HCT116 (cell line): Measurements from ENCODE around the gene MAPK6.

Source experiments
- EZH2 ChIP-seq: fragments of 200-600 bp; sonication (generic); IDR thresholded peaks from 2 replicates; pipeline ENCODE4 v1.6.1; 2017; ENCODE audit warnings: antibody characterized with exemption, mixed run types
- EZH2phosphoT487 ChIP-seq: fragments of 200-600 bp; IDR thresholded peaks from 2 replicates; pipeline ENCODE4 v1.6.1; 2018; ENCODE audit warnings: antibody characterized with exemption, borderline replicate concordance
- POLR2A ChIP-seq: IDR thresholded peaks from 2 replicates; pipeline ENCODE4 v1.7.0; 2011; ENCODE audit warnings: borderline replicate concordance; ENCODE audit not compliant: insufficient read depth, insufficient read length; ENCODE audit errors: extremely low read depth
- POLR2AphosphoS5 ChIP-seq: IDR thresholded peaks from 2 replicates; pipeline ENCODE4 v1.6.1; 2011; ENCODE audit warnings: mild to moderate bottlenecking, low read depth, low read length, moderate library complexity
- RAD21 ChIP-seq: IDR thresholded peaks from 2 replicates; pipeline ENCODE4 v1.6.1; 2012; ENCODE audit warnings: low read depth, mild to moderate bottlenecking
- SIN3A ChIP-seq: IDR thresholded peaks from 2 replicates; pipeline ENCODE4 v1.6.1; 2012; ENCODE audit warnings: low read depth
- SRF ChIP-seq: IDR thresholded peaks from 2 replicates; pipeline ENCODE4 v1.6.1; 2012; ENCODE audit warnings: low read depth
- TCF7L2 ChIP-seq: IDR thresholded peaks from 2 replicates; pipeline ENCODE4 v1.7.0; 2011; ENCODE audit warnings: borderline replicate concordance, inconsistent platforms; ENCODE audit not compliant: insufficient read depth, insufficient read length; ENCODE audit errors: extremely low read depth
- YY1 ChIP-seq: IDR thresholded peaks from 2 replicates; pipeline ENCODE4 v1.6.1; 2011; ENCODE audit warnings: low read length, low read depth, moderate library complexity, mild to moderate bottlenecking; ENCODE audit not compliant: insufficient replicate concordance; ENCODE audit errors: extremely low read depth
- TF ChIP-seq, protein P1 (sequence below), 3 experiments: fragments of 200-600 bp in 1 of 3; sonication (generic) in 1 of 3; IDR thresholded peaks in 2 of 3; conservative IDR thresholded peaks in 1 of 3; 2 replicates each; pipeline ENCODE4 v1.5.1; 2012 to 2017; ENCODE audit warnings: low read depth in 2 of 3, low read length in 2 of 3, antibody characterized with exemption in 1 of 3, borderline replicate concordance in 1 of 3, control low read depth in 1 of 3, mild to moderate bottlenecking in 1 of 3, mixed read lengths in 1 of 3, mixed run types in 1 of 3, moderate library complexity in 1 of 3; ENCODE audit not compliant: insufficient read depth in 1 of 3
- TF ChIP-seq, protein P2 (sequence below): IDR thresholded peaks from 2 replicates; pipeline ENCODE4 v1.6.1; 2011; ENCODE audit warnings: mild to moderate bottlenecking, low read length, moderate library complexity; ENCODE audit not compliant: insufficient replicate concordance; ENCODE audit errors: extremely low read depth
- TF ChIP-seq, protein P3 (sequence below): IDR thresholded peaks from 2 replicates; pipeline ENCODE4 v1.6.1; 2012; ENCODE audit warnings: low read depth

DNA sequence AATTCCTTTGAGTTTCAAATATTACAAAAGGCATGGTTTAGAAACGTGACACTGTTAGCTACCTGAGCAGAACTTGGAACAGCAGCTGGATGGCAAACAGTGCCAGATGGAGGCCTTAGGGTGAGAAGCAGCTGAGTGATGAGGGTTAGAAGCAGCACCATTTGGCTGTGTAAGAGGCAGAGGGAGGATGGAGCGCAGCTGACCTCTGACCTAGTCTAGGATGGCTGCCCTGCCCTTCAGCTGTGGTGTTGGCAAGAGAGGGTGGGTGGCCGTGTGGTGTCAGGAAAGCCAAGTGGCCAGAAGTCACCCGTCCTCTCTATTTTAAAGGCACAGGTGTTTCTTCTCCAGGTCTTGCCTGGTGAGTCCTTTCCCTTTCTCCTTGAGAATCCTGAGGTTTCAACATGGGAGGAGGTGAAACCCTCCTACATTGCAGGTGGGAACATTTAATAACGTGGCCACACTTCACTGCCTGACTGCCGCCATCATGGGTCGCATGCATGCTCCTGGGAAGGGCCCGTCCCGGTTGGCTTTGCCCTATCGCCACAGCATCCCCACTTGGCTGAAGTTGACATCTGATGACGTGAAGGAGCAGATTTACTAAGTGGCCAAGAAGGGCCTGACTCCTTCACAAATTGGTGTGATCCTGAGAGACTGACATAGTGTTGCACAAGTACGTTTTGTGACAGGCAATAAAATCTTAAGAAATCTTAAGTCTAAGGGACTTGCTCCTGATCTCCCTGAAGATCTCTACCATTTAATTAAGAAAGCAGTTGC lies 76.0 kb downstream of the MAPK6 start:
- TF ChIP-seq EZH2: no peak
- TF ChIP-seq RAD21: no peak
- TF ChIP-seq YY1: no peak
- TF ChIP-seq POLR2A: no peak
- no peak for TF ChIP-seq SRF
- TF ChIP-seq, protein P1, sequence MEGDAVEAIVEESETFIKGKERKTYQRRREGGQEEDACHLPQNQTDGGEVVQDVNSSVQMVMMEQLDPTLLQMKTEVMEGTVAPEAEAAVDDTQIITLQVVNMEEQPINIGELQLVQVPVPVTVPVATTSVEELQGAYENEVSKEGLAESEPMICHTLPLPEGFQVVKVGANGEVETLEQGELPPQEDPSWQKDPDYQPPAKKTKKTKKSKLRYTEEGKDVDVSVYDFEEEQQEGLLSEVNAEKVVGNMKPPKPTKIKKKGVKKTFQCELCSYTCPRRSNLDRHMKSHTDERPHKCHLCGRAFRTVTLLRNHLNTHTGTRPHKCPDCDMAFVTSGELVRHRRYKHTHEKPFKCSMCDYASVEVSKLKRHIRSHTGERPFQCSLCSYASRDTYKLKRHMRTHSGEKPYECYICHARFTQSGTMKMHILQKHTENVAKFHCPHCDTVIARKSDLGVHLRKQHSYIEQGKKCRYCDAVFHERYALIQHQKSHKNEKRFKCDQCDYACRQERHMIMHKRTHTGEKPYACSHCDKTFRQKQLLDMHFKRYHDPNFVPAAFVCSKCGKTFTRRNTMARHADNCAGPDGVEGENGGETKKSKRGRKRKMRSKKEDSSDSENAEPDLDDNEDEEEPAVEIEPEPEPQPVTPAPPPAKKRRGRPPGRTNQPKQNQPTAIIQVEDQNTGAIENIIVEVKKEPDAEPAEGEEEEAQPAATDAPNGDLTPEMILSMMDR (IDR thresholded peaks at IDR 0.05 in 2 of 3, conservative IDR thresholded peaks at IDR 0.05 in 1 of 3; ENCODE audit: borderline replicate concordance in 1 of 3, insufficient read depth in 1 of 3, low read depth in 2 of 3, low read length in 2 of 3): no peak
- TF ChIP-seq, protein P2, sequence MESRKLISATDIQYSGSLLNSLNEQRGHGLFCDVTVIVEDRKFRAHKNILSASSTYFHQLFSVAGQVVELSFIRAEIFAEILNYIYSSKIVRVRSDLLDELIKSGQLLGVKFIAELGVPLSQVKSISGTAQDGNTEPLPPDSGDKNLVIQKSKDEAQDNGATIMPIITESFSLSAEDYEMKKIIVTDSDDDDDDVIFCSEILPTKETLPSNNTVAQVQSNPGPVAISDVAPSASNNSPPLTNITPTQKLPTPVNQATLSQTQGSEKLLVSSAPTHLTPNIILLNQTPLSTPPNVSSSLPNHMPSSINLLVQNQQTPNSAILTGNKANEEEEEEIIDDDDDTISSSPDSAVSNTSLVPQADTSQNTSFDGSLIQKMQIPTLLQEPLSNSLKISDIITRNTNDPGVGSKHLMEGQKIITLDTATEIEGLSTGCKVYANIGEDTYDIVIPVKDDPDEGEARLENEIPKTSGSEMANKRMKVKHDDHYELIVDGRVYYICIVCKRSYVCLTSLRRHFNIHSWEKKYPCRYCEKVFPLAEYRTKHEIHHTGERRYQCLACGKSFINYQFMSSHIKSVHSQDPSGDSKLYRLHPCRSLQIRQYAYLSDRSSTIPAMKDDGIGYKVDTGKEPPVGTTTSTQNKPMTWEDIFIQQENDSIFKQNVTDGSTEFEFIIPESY: no peak
- no peak for TF ChIP-seq POLR2AphosphoS5
- TF ChIP-seq EZH2phosphoT487: no peak
- TF ChIP-seq SIN3A: no peak
- TF ChIP-seq, protein P3, sequence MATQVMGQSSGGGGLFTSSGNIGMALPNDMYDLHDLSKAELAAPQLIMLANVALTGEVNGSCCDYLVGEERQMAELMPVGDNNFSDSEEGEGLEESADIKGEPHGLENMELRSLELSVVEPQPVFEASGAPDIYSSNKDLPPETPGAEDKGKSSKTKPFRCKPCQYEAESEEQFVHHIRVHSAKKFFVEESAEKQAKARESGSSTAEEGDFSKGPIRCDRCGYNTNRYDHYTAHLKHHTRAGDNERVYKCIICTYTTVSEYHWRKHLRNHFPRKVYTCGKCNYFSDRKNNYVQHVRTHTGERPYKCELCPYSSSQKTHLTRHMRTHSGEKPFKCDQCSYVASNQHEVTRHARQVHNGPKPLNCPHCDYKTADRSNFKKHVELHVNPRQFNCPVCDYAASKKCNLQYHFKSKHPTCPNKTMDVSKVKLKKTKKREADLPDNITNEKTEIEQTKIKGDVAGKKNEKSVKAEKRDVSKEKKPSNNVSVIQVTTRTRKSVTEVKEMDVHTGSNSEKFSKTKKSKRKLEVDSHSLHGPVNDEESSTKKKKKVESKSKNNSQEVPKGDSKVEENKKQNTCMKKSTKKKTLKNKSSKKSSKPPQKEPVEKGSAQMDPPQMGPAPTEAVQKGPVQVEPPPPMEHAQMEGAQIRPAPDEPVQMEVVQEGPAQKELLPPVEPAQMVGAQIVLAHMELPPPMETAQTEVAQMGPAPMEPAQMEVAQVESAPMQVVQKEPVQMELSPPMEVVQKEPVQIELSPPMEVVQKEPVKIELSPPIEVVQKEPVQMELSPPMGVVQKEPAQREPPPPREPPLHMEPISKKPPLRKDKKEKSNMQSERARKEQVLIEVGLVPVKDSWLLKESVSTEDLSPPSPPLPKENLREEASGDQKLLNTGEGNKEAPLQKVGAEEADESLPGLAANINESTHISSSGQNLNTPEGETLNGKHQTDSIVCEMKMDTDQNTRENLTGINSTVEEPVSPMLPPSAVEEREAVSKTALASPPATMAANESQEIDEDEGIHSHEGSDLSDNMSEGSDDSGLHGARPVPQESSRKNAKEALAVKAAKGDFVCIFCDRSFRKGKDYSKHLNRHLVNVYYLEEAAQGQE: no peak
- no peak for TF ChIP-seq TCF7L2
